ENCODE data around the gene CTBP2. TPM values are rescaled to one million over a fixed set of nuclear protein-coding genes. Genes with fewer than 3 reads are reported as not detected.

The CTBP2 gene
- total RNA-seq, 2 experiments from 2014 or later, result 0.17 TPM; not detected in 1

DNA sequence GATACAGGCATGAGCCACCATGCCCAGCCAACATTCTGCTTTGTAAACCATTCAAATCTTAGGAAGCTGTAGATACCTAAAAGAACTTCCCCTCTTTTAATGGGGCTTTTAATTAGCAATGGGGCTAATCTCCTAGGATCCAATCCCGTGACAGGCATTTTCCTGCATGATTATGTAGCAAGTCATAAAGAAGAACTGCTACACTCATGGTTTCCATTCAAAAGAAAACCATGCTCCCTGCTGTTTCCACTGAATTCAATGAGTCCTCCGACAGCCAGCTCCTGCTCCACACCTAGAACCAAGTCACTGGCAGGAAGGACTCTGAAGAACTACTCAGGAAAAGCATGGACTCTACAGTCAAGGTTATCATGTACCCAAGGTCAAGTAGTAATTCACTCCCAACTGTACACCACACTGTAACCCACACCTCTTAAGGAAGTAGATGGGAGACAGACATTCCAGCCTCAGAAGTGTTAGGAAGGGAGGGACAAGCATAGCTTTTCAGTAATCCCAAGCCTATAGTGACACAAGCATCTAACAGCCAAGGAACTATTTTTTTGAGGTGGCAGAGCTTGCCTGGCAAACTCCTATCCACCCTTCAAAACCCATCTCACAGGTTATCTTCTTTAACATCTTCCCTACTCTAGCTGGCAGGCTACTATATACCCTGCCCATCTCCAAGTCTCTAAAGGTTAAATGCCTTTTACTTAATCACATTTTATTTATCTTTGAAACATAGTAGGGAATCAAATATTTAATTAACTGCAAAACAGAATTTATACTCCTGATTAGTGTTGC lies 47.5 kb downstream of the CTBP2 start:
- Histone ChIP-seq H3K27me3 (ENCODE audit: control insufficient read depth in 1 of 2, insufficient read depth in 2 of 2, low read length in 2 of 2) (no peaks in the 10 kb centered on the region), H3K4me3 (ENCODE audit: low read length) (no peak overlapping the region), H3K4me1 (ENCODE audit: insufficient read depth, low read length) (no peaks in the 10 kb centered on the region), H3K9me3 (ENCODE audit: control insufficient read depth in 1 of 2, insufficient read depth in 1 of 2, low read length in 2 of 2) (peaks cover 0 to 6% of the 10 kb centered on the region in 2 experiments), H3K27ac (ENCODE audit: low read depth in 1 of 2, low read length in 2 of 2) (no peak overlapping the region), H3K36me3 (ENCODE audit: insufficient read depth, low read length) (no peaks in the 10 kb centered on the region)
- H3K4me3 Mint-ChIP-seq, result no peak overlapping the region
- H3K36me3 Mint-ChIP-seq (ENCODE audit: low read depth), result no peaks in the 10 kb centered on the region
- ATAC-seq (ENCODE audit: poor library complexity) (no peak), DNase-seq (no peak)
- H3K4me1 Mint-ChIP-seq (ENCODE audit: low read depth), result no peaks in the 10 kb centered on the region
- TF ChIP-seq, protein P1, sequence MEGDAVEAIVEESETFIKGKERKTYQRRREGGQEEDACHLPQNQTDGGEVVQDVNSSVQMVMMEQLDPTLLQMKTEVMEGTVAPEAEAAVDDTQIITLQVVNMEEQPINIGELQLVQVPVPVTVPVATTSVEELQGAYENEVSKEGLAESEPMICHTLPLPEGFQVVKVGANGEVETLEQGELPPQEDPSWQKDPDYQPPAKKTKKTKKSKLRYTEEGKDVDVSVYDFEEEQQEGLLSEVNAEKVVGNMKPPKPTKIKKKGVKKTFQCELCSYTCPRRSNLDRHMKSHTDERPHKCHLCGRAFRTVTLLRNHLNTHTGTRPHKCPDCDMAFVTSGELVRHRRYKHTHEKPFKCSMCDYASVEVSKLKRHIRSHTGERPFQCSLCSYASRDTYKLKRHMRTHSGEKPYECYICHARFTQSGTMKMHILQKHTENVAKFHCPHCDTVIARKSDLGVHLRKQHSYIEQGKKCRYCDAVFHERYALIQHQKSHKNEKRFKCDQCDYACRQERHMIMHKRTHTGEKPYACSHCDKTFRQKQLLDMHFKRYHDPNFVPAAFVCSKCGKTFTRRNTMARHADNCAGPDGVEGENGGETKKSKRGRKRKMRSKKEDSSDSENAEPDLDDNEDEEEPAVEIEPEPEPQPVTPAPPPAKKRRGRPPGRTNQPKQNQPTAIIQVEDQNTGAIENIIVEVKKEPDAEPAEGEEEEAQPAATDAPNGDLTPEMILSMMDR (IDR thresholded peaks at IDR 0.05), result no peak
- H3K27me3 Mint-ChIP-seq, result no peaks in the 10 kb centered on the region
- ChIA-PET CTCF (no interaction called here), POLR2A (no interaction called here)
- H3K9me3 Mint-ChIP-seq, result peaks cover 1% of the 10 kb centered on the region
- H3K27ac Mint-ChIP-seq, result no peak overlapping the region
- intact Hi-C loops (cut with DNase I, micrococcal nuclease), result no loop called here

DNA sequence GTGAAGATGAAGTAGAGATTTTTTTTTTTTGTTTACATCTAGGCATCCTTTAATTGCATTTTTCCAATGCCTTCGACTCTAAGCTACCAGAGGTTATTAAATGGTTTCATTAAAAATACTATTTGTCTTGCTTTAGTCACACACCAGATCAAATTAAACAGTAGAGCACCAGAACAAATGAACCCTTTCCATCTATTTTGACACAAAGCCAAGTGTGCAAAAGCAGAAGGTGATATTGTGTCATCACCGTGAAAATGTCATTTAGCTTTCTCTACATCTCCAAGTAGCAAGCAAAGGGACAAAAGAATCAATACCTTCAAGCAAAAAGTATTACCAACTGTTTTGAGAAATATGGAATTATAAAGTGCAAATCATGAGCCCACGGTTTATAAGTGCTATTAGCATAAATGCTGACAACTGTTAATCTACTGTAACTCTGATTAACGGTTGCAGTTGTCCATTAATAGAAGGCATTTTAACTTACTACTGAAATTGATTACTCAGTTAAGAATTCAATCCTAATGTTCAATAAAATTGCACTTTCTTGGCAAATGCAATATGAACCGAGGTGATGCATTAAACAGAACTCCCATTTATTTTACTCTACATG lies 49.1 kb downstream of the CTBP2 start:
- Histone ChIP-seq H3K9me3 (ENCODE audit: control insufficient read depth in 1 of 2, insufficient read depth in 1 of 2, low read length in 2 of 2) (peaks cover 0 to 10% of the 10 kb centered on the region in 2 experiments), H3K36me3 (ENCODE audit: insufficient read depth, low read length) (no peaks in the 10 kb centered on the region), H3K27ac (ENCODE audit: low read depth in 1 of 2, low read length in 2 of 2) (no peak overlapping the region), H3K4me1 (ENCODE audit: insufficient read depth, low read length) (no peaks in the 10 kb centered on the region), H3K27me3 (ENCODE audit: control insufficient read depth in 1 of 2, insufficient read depth in 2 of 2, low read length in 2 of 2) (no peaks in the 10 kb centered on the region), H3K4me3 (ENCODE audit: low read length) (no peak overlapping the region)
- ATAC-seq (ENCODE audit: poor library complexity) (no peak), DNase-seq (no peak)
- Mint-ChIP-seq H3K36me3 (ENCODE audit: low read depth) (no peaks in the 10 kb centered on the region), H3K27ac (no peak overlapping the region), H3K27me3 (no peaks in the 10 kb centered on the region), H3K4me3 (no peak overlapping the region), H3K4me1 (ENCODE audit: low read depth) (no peaks in the 10 kb centered on the region), H3K9me3 (peaks cover 2% of the 10 kb centered on the region)
- POLR2A ChIA-PET, result no interaction called here
- intact Hi-C loops (cut with DNase I, micrococcal nuclease), result no loop called here
- CTCF ChIA-PET, result no interaction called here
- TF ChIP-seq, protein P1 (IDR thresholded peaks at IDR 0.05), result no peak

DNA sequence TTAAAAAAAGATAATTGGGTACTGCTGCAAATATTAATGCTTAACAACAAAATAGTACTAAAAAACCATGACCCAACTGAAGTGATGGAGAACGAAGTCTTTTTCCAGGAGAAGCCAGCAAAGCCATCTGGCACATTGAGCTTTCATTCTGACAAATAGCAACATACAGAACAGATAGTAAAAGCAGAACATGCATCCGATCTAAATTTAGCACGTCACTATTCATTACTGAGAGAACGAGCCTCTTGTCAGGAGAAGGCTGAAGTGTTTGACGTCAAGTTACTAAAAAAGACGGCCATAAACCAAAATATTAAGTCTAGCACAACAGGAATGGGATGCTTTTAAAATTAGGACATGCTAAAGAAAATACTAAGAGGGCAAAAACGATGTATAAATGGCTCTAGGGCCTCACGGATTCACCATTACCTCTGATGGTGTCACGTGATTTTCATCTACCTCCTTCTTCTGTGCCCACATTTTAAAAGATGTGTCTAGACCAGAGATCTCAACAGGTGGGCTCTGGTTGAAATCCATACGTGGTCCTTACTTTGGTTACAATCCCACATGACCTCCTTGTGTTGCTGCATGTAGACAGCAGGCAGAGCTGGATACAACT lies 52.3 kb downstream of the CTBP2 start:
- H3K36me3 Mint-ChIP-seq (ENCODE audit: low read depth), result no peaks in the 10 kb centered on the region
- no peaks in the 10 kb centered on the region for H3K27me3 Mint-ChIP-seq
- ATAC-seq (ENCODE audit: poor library complexity) (no peak), DNase-seq (no peak)
- intact Hi-C loops (cut with DNase I, micrococcal nuclease), result no loop called here
- Histone ChIP-seq H3K9me3 (ENCODE audit: control insufficient read depth in 1 of 2, insufficient read depth in 1 of 2, low read length in 2 of 2) (peaks cover 0 to 7% of the 10 kb centered on the region in 2 experiments), H3K4me1 (ENCODE audit: insufficient read depth, low read length) (no peaks in the 10 kb centered on the region), H3K4me3 (ENCODE audit: low read length) (no peak overlapping the region), H3K36me3 (ENCODE audit: insufficient read depth, low read length) (no peaks in the 10 kb centered on the region), H3K27me3 (ENCODE audit: control insufficient read depth in 1 of 2, insufficient read depth in 2 of 2, low read length in 2 of 2) (no peaks in the 10 kb centered on the region), H3K27ac (ENCODE audit: low read depth in 1 of 2, low read length in 2 of 2) (no peak overlapping the region)
- ChIA-PET CTCF (no interaction called here), POLR2A (no interaction called here)
- TF ChIP-seq, protein P1 (IDR thresholded peaks at IDR 0.05), result no peak
- H3K4me1 Mint-ChIP-seq (ENCODE audit: low read depth), result no peaks in the 10 kb centered on the region
- H3K4me3 Mint-ChIP-seq, result no peak overlapping the region
- peaks cover 2% of the 10 kb centered on the region for H3K9me3 Mint-ChIP-seq
- no peak overlapping the region for H3K27ac Mint-ChIP-seq

All from CD4-positive, alpha-beta T cell (primary cell).